ENCODE results near the gene MRPS17.

The MRPS17 gene

GRCh38 chr7:55965805-55966421 lies 14.2 kb downstream of the MRPS17 start:
- peaks cover 11 to 18% of the 10 kb centered on the region in 2 experiments; a peak in 2 of 3 replicates for H3K36me3 ChIP-seq (ENCODE audit: control insufficient read depth in 2 of 2, insufficient read depth in 1 of 2, low read length in 2 of 2)
- TF ChIP-seq ZNF274 (IDR thresholded peaks at IDR 0.05; ENCODE audit: low read length): no peak
- peak; percentile 65; the same call in 1 of the 2 replicates for TF ChIP-seq ZNF274 (tag by site-specific recombination; IDR thresholded peaks at IDR 0.05; ENCODE audit: borderline replicate concordance)
- no peak for TF ChIP-seq ZSCAN30 (tag by site-specific recombination; IDR thresholded peaks at IDR 0.05)
- H3K27ac ChIP-seq (ENCODE audit: extremely low read depth, low read depth, low read length): no peak overlapping the region
- POLR2A ChIA-PET: no interaction called here
- H3K4me3 ChIP-seq (ENCODE audit: low read depth, low read length): peak overlapping the region; percentile 4; the same call in 1 of the 2 replicates
- H3K9me3 ChIP-seq (ENCODE audit: control insufficient read depth, insufficient read depth, low read depth, low read length): no peaks in the 10 kb centered on the region
- CTCF ChIA-PET: interaction anchor here (1.1 kb wide), 1 partner anchor 324 kb away, joined by 3 read pairs; no protein-coding TSS in a partner anchor
- 0 out of 2 replicates have a peak, but pooled peaks cover 2% of the 10 kb centered on the region for H3K4me1 ChIP-seq (ENCODE audit: control insufficient read depth, insufficient read depth, low read length)

GRCh38 chr7:55966851-55967250 lies 15.2 kb downstream of the MRPS17 start:
- no peak overlapping the region for H3K27ac ChIP-seq (ENCODE audit: extremely low read depth, low read depth, low read length)
- 0 out of 2 replicates have a peak, but pooled peaks cover 2% of the 10 kb centered on the region for H3K4me1 ChIP-seq (ENCODE audit: control insufficient read depth, insufficient read depth, low read length)
- peaks cover 11 to 18% of the 10 kb centered on the region in 2 experiments; a peak in 2 of 3 replicates for H3K36me3 ChIP-seq (ENCODE audit: control insufficient read depth in 2 of 2, insufficient read depth in 1 of 2, low read length in 2 of 2)
- ChIA-PET POLR2A (no interaction called here), CTCF (interaction anchor here (1.1 kb wide), 1 partner anchor 325 kb away, joined by 3 read pairs; no protein-coding TSS in a partner anchor)
- H3K4me3 ChIP-seq (ENCODE audit: low read depth, low read length): no peak overlapping the region
- TF ChIP-seq ZNF704 (tag by site-specific recombination; IDR thresholded peaks at IDR 0.05) (no peak), ZNF423 (tag by site-specific recombination; IDR thresholded peaks at IDR 0.05) (no peak), ZFP3 (tag by site-specific recombination; IDR thresholded peaks at IDR 0.05; ENCODE audit: low read depth) (no peak), ZNF560 (tag by site-specific recombination; IDR thresholded peaks at IDR 0.05; ENCODE audit: borderline replicate concordance) (no peak), ZNF558 (tag by site-specific recombination; IDR thresholded peaks at IDR 0.05) (no peak), KLF8 (tag by site-specific recombination; IDR thresholded peaks at IDR 0.05) (no peak), KLF17 (tag by site-specific recombination; IDR thresholded peaks at IDR 0.05) (no peak)
- H3K9me3 ChIP-seq (ENCODE audit: control insufficient read depth, insufficient read depth, low read depth, low read length): no peaks in the 10 kb centered on the region

- CTCF ChIA-PET: no interaction called here
- no peak for TF ChIP-seq ZBTB17 (tag by site-specific recombination; IDR thresholded peaks at IDR 0.05)
- TF ChIP-seq INSM2 (tag by site-specific recombination; IDR thresholded peaks at IDR 0.05): no peak
- peak; percentile 26; the same call in 1 of the 2 replicates for TF ChIP-seq SCRT2 (tag by site-specific recombination; IDR thresholded peaks at IDR 0.05)
- Histone ChIP-seq H3K36me3 (ENCODE audit: control insufficient read depth in 2 of 2, insufficient read depth in 1 of 2, low read length in 2 of 2) (peaks cover 11 to 18% of the 10 kb centered on the region in 2 experiments; a peak in 2 of 3 replicates), H3K4me3 (ENCODE audit: low read depth, low read length) (no peak overlapping the region), H3K9me3 (ENCODE audit: control insufficient read depth, insufficient read depth, low read depth, low read length) (no peaks in the 10 kb centered on the region), H3K27ac (ENCODE audit: extremely low read depth, low read depth, low read length) (no peak overlapping the region), H3K4me1 (ENCODE audit: control insufficient read depth, insufficient read depth, low read length) (no peaks in the 10 kb centered on the region)
- POLR2A ChIA-PET: interaction anchor here (0.7 kb wide), 1 partner anchor 67 kb away, joined by 8 read pairs; no protein-coding TSS in a partner anchor
Measured at GRCh38 chr7:55969391-55969790, 17.7 kb downstream of the MRPS17 start.

- no peak overlapping the region for H3K27ac ChIP-seq (ENCODE audit: extremely low read depth, low read depth, low read length)
- no peaks in the 10 kb centered on the region for H3K9me3 ChIP-seq (ENCODE audit: control insufficient read depth, insufficient read depth, low read depth, low read length)
- H3K4me1 ChIP-seq (ENCODE audit: control insufficient read depth, insufficient read depth, low read length): 0 out of 2 replicates have a peak, but pooled peaks cover 2% of the 10 kb centered on the region
- no peak overlapping the region for H3K4me3 ChIP-seq (ENCODE audit: low read depth, low read length)
- CTCF ChIA-PET: no interaction called here
- H3K36me3 ChIP-seq (ENCODE audit: control insufficient read depth in 2 of 2, insufficient read depth in 1 of 2, low read length in 2 of 2): peaks cover 11 to 18% of the 10 kb centered on the region in 2 experiments; a peak in 2 of 3 replicates
- POLR2A ChIA-PET: no interaction called here
- TF ChIP-seq ZXDB (tag by site-specific recombination; IDR thresholded peaks at IDR 0.05) (no peak), ZFHX2 (tag by site-specific recombination; conservative IDR thresholded peaks at IDR 0.05) (no peak), ZSCAN18 (tag by site-specific recombination; IDR thresholded peaks at IDR 0.05) (no peak), ZNF362 (tag by site-specific recombination; IDR thresholded peaks at IDR 0.05) (no peak)
Measured at GRCh38 chr7:55970561-55970960, 18.9 kb downstream of the MRPS17 start.
